Activated naive CD8-positive, alpha-beta T cell treated with anti-CD3 and anti-CD28 coated beads for 36 hours (primary cell): ENCODE data around the gene HEMK1. TPM values are rescaled to one million over a fixed set of nuclear protein-coding genes. Genes with fewer than 3 reads are reported as not detected.

Experiments
- DNase-seq: peaks from one replicate; pipeline ENCODE4 v3.0.0; 2021
- H3K27ac Mint-ChIP-seq: one replicate; pipeline ENCODE4 v1.8.0; 2022; ENCODE audit warnings: mild to moderate bottlenecking, moderate library complexity, mixed read lengths
- H3K27me3 Mint-ChIP-seq: one replicate; pipeline ENCODE4 v1.8.0; 2022; ENCODE audit warnings: mild to moderate bottlenecking, mixed read lengths
- H3K36me3 Mint-ChIP-seq: one replicate; pipeline ENCODE4 v1.8.0; 2021; ENCODE audit warnings: mild to moderate bottlenecking, mixed read lengths
- H3K4me1 Mint-ChIP-seq: one replicate; pipeline ENCODE4 v1.8.0; 2021; ENCODE audit warnings: mixed read lengths
- H3K4me3 Mint-ChIP-seq: one replicate; pipeline ENCODE4 v1.8.0; 2022; ENCODE audit warnings: mild to moderate bottlenecking, moderate library complexity, mixed read lengths
- H3K9me3 Mint-ChIP-seq: one replicate; pipeline ENCODE4 v1.8.0; 2022; ENCODE audit warnings: mixed read lengths
- total RNA-seq, 2 experiments: library from RNA; stranded (reverse); gene quantifications; one replicate each; pipeline ENCODE4 v1.2.3, GENCODE V29; 2021

HEMK1 gene
- 10 to 100 TPM; 59.8 to 64.7 TPM for total RNA-seq

- peak; percentile 97 for DNase-seq
- H3K27me3 Mint-ChIP-seq: peaks cover 4% of the 10 kb centered on the region
- H3K27ac Mint-ChIP-seq: peak within 1 kb of the TSS; percentile 99
- peaks cover 43% of the 10 kb centered on the region for H3K36me3 Mint-ChIP-seq
- peak within 1 kb of the TSS; percentile 93 for H3K4me3 Mint-ChIP-seq
- H3K9me3 Mint-ChIP-seq: no peaks in the 10 kb centered on the region
- H3K4me1 Mint-ChIP-seq: peaks cover 48% of the 10 kb centered on the region
Measured at GRCh38 chr3:50568947-50569749, at the start of gene HEMK1. HEMK1 (plus strand) TSS chr3:50569522; CDS start chr3:50571105, 1,583 bp downstream.

- no peak for DNase-seq
- H3K27ac Mint-ChIP-seq: no peak overlapping the region
- H3K27me3 Mint-ChIP-seq: peaks cover 3% of the 10 kb centered on the region
- no peak overlapping the region for H3K4me3 Mint-ChIP-seq
- H3K9me3 Mint-ChIP-seq: no peaks in the 10 kb centered on the region
- no peaks in the 10 kb centered on the region for H3K36me3 Mint-ChIP-seq
- peaks cover 7% of the 10 kb centered on the region for H3K4me1 Mint-ChIP-seq
Measured at GRCh38 chr3:50520849-50521248, 48.5 kb upstream of the HEMK1 start.

DNA sequence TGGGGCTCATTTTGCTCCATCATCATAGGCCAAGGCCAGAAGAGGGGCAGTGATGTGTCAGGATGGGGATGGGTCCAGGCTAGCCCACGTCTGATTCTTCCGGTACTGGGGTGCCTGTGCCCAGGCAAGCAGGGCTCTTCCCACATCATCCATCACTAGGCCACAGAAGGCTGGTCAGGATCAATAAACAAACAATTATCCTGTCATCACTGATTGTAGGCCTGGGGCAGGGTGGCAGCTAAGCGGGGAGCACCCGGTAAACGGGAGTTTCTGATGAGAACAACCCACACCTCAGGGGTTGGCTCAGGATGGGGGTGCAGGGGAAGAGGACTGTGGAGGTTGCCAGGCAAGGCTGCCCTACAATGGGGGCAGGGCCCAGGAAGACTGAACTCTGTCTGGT is 47.8 kb upstream of the HEMK1 start:
- H3K4me1 Mint-ChIP-seq: peaks cover 8% of the 10 kb centered on the region
- H3K4me3 Mint-ChIP-seq: no peak overlapping the region
- no peak for DNase-seq
- H3K36me3 Mint-ChIP-seq: no peaks in the 10 kb centered on the region
- H3K27ac Mint-ChIP-seq: no peak overlapping the region
- H3K9me3 Mint-ChIP-seq: no peaks in the 10 kb centered on the region
- H3K27me3 Mint-ChIP-seq: peaks cover 3% of the 10 kb centered on the region

DNA sequence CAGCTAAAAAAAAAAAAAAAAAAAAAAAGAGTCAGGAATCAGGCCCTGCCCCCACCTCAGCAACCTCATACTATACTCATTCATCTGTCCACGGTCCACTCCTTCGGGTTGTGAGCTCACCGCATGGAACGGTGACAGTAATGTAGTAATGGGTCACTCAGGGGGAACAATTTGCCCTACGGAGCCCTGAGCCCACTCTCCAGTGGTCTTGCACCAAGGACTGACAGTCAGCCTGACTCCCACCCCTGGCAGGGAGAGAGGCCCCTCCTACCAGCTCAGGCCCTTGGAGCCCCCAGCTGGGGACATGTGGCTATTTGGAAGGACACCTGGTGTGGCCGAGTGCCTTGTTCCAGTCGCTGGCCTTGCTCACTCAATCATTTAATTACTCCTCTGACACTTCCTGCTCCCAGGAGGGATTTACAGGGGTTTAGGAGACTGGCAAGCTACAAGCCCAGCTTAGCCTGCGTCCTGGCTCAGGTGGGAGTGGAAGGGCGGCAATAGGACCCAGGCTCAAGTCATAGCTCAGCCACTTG is 46.0 kb upstream of the HEMK1 start:
- DNase-seq: no peak
- Mint-ChIP-seq H3K27ac (no peak overlapping the region), H3K4me3 (no peak overlapping the region), H3K36me3 (no peaks in the 10 kb centered on the region), H3K9me3 (no peaks in the 10 kb centered on the region), H3K4me1 (peaks cover 8% of the 10 kb centered on the region), H3K27me3 (peaks cover 3% of the 10 kb centered on the region)

DNA sequence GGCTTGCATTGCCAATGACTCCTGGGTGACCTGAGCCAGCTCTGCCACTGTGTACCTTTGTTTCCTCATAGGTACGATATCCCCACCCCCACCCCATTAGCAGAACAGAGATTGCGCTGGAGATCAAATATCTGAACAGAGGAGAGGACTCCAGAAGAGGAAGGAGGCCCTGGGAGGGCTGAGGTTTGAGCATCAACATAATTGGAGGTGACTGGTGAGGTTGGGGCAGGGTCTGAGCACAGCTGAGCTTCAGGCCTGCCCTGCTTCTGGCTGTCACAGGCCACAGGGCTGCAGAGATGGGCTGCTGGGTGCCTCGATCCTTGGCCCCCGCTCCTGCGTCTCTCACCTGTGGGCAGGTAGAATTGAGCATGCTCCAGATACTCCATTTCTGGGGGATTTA is 44.6 kb upstream of the HEMK1 start:
- no peak for DNase-seq
- no peaks in the 10 kb centered on the region for H3K36me3 Mint-ChIP-seq
- H3K9me3 Mint-ChIP-seq: no peaks in the 10 kb centered on the region
- peaks cover 2% of the 10 kb centered on the region for H3K27me3 Mint-ChIP-seq
- H3K27ac Mint-ChIP-seq: no peak overlapping the region
- H3K4me1 Mint-ChIP-seq: peaks cover 3% of the 10 kb centered on the region
- H3K4me3 Mint-ChIP-seq: no peak overlapping the region

GRCh38 chr3:50525191-50525910 is 44.0 kb upstream of the HEMK1 start:
- no peaks in the 10 kb centered on the region for H3K36me3 Mint-ChIP-seq
- H3K4me3 Mint-ChIP-seq: no peak overlapping the region
- no peak overlapping the region for H3K27ac Mint-ChIP-seq
- no peaks in the 10 kb centered on the region for H3K9me3 Mint-ChIP-seq
- no peak for DNase-seq
- H3K4me1 Mint-ChIP-seq: peaks cover 3% of the 10 kb centered on the region
- peaks cover 5% of the 10 kb centered on the region for H3K27me3 Mint-ChIP-seq

GRCh38 chr3:50525987-50526386 is 43.3 kb upstream of the HEMK1 start:
- no peak overlapping the region for H3K27ac Mint-ChIP-seq
- peaks cover 6% of the 10 kb centered on the region for H3K27me3 Mint-ChIP-seq
- peak; percentile 76 for DNase-seq
- no peaks in the 10 kb centered on the region for H3K36me3 Mint-ChIP-seq
- H3K9me3 Mint-ChIP-seq: no peaks in the 10 kb centered on the region
- peaks cover 3% of the 10 kb centered on the region for H3K4me1 Mint-ChIP-seq
- no peak overlapping the region for H3K4me3 Mint-ChIP-seq

DNA sequence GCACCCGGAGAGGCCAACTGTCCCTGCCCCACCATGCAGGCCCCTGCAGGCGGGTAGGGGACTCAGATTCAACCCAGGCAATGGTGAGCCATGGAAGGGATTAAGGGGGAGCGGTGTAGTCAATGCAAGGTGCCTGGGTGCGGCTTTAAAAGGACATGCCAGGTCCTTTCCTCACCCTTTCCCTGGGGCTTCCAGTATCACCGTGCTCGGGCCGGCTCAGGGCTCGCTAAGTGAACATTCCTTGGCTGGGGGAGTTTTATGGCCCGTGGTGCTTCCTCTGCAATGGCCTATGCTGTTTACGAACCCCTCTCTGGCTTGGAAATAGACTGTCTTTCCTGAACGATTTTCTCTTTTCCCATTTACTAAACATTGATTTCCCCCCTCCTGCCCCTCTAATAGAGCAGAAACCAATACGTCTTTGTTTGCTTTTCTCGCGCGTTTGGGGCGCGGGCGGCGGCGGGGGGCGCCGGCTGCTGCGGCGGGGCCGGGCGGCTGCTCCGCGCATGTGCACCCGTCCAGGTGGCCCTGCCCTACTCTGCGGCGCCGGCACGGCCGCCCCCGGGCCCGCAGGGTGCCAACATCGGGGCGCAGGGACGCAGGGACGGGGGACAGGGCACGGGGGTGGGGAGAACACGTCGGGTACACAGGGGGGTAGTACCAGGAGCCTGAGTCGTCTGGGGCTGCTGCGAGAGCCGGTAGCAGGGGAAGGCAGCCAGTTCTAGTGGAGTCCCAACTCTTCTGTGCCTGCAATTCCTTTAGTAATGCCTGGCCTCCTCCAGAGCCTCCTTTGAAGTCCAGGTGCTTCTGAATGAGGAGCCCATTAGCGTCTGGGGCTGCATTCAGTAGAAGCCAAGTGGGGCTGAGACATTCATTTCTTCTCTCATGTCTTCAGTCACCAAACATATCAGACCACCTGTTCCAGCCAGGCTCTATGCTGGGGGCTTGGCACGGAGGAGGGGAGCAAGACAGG is 39.0 kb upstream of the HEMK1 start:
- H3K36me3 Mint-ChIP-seq: no peaks in the 10 kb centered on the region
- peaks cover 15% of the 10 kb centered on the region for H3K27me3 Mint-ChIP-seq
- DNase-seq: no peak
- H3K4me3 Mint-ChIP-seq: no peak overlapping the region
- H3K9me3 Mint-ChIP-seq: no peaks in the 10 kb centered on the region
- peaks cover 3% of the 10 kb centered on the region for H3K4me1 Mint-ChIP-seq
- no peak overlapping the region for H3K27ac Mint-ChIP-seq

DNA sequence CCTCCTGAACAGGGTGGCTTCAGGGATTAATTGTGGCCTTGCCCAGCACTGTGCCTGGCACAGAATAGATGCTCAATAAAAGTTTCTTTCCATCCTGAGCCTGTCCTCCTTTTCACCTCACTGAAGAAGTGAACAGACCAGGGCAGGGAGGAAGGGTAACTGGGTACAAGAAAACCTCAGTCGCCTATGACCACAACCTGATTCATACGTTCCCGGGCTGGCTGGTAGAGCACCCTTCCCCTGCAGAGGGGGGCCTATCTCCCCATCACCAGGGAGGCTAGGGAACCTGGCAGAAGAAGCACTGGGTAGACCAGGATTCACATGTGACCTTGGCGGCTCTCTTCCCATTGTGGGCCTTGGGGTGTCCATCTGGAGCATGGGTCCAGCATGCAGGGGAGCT is 38.1 kb upstream of the HEMK1 start:
- no peak for DNase-seq
- H3K9me3 Mint-ChIP-seq: no peaks in the 10 kb centered on the region
- peaks cover 15% of the 10 kb centered on the region for H3K27me3 Mint-ChIP-seq
- no peaks in the 10 kb centered on the region for H3K36me3 Mint-ChIP-seq
- H3K4me1 Mint-ChIP-seq: no peaks in the 10 kb centered on the region
- H3K4me3 Mint-ChIP-seq: no peak overlapping the region
- no peak overlapping the region for H3K27ac Mint-ChIP-seq

GRCh38 chr3:50532062-50532705 is 37.1 kb upstream of the HEMK1 start:
- Mint-ChIP-seq H3K4me1 (no peaks in the 10 kb centered on the region), H3K36me3 (no peaks in the 10 kb centered on the region), H3K9me3 (no peaks in the 10 kb centered on the region), H3K27ac (no peak overlapping the region), H3K4me3 (no peak overlapping the region), H3K27me3 (peaks cover 15% of the 10 kb centered on the region)
- DNase-seq: no peak

DNA sequence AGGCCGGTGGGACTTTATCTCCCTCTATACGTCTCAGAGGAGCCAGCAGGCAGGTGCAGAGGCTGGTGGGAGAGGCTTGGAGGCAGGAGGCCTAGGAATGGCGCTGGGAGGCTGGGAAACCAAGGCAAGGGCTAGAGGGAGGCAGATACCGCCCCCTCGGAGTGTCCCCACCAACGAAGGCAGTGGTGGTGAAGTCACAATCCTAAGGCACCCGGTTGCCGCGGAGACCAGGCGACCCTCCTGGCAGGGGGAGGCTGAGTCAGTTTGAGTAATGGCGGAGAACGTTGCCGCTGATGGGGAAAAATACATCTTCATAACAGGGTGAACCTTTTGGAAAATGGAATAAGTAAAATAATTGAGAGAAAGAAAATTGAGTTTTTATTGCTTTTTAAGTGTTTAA is 36.0 kb upstream of the HEMK1 start:
- H3K27me3 Mint-ChIP-seq: peaks cover 15% of the 10 kb centered on the region
- no peaks in the 10 kb centered on the region for H3K36me3 Mint-ChIP-seq
- no peak overlapping the region for H3K27ac Mint-ChIP-seq
- H3K4me1 Mint-ChIP-seq: no peaks in the 10 kb centered on the region
- no peaks in the 10 kb centered on the region for H3K9me3 Mint-ChIP-seq
- DNase-seq: no peak
- no peak overlapping the region for H3K4me3 Mint-ChIP-seq

- Mint-ChIP-seq H3K4me3 (no peak overlapping the region), H3K27ac (no peak overlapping the region), H3K36me3 (no peaks in the 10 kb centered on the region), H3K9me3 (no peaks in the 10 kb centered on the region), H3K27me3 (peaks cover 15% of the 10 kb centered on the region), H3K4me1 (no peaks in the 10 kb centered on the region)
- no peak for DNase-seq
Measured at GRCh38 chr3:50533807-50534461, 35.4 kb upstream of the HEMK1 start.

DNA sequence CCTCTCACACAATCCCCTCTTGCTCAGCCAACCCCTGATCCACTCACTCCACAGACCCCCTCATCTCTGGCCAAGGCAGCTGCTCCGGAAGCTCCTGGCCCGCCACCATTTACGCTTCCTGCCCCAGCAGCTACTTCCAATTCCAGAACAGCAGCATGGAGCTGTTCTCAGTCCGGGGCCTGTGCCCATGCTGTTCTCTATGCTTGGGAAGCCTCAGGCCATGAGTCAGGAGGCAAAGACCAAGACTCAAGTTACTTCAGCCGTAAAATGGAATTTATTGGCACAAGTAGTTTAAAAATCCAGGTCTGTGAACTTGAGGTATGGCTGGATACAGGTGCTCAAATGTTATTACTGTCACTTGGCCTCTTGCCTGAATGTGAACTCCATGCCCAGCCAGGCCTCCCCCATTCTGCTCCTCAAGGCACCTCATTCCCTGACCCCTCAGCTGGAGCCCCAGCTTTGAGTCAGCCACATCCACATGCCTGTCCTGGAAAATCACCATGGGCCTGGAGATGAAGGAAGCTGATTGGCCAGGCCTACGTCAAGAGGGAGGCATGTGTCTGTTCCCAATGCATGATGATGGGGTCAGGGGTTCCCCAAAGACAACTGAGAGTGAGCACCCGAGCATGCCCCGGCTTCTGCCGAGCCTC is 34.5 kb upstream of the HEMK1 start:
- no peaks in the 10 kb centered on the region for H3K9me3 Mint-ChIP-seq
- H3K27ac Mint-ChIP-seq: no peak overlapping the region
- H3K4me1 Mint-ChIP-seq: no peaks in the 10 kb centered on the region
- no peaks in the 10 kb centered on the region for H3K36me3 Mint-ChIP-seq
- no peak for DNase-seq
- H3K27me3 Mint-ChIP-seq: peaks cover 13% of the 10 kb centered on the region
- no peak overlapping the region for H3K4me3 Mint-ChIP-seq
